K562 (cell line): ENCODE measurements around the gene MLLT6. TPM values are rescaled to one million over a fixed set of nuclear protein-coding genes. Genes with fewer than 3 reads are reported as not detected.

Experiments
- ADNP ChIP-seq: fragments of 200-800 bp; sonication (Bioruptor generic); IDR thresholded peaks from 2 replicates; pipeline ENCODE4 v1.6.1; 2016; ENCODE audit warnings: missing genetic modification characterization, missing compliant biosample characterization
- HIVEP1 ChIP-seq: fragments of 250-450 bp; sonication (Bioruptor Pico); IDR thresholded peaks from 2 replicates; pipeline ENCODE4 v1.4.0; 2020; ENCODE audit warnings: mild to moderate bottlenecking
- HNRNPH1 ChIP-seq: fragments of 200-400 bp; formaldehyde crosslinking; optimal IDR thresholded peaks from 2 replicates; pipeline ENCODE3; 2017; ENCODE audit warnings: low read depth, mild to moderate bottlenecking, low read length, moderate library complexity
- HSF4 ChIP-seq: fragments of 250-450 bp; sonication (Bioruptor Pico); IDR thresholded peaks from 2 replicates; pipeline ENCODE4 v2.1.2; 2022; ENCODE audit warnings: mild to moderate bottlenecking, moderate library complexity, borderline replicate concordance
- IFI16 ChIP-seq: fragments of 250-450 bp; sonication (Bioruptor Pico); IDR thresholded peaks from 2 replicates; pipeline ENCODE4 v2.1.2; 2022; ENCODE audit warnings: mild to moderate bottlenecking, inconsistent platforms
- JUND ChIP-seq, 2 experiments: IDR thresholded peaks; 2 replicates in 1 of 2; 3 replicates in 1 of 2; pipeline ENCODE4 v1.6.1; 2011; ENCODE audit warnings: borderline replicate concordance in 2 of 2, low read depth in 2 of 2, low read length in 2 of 2, improper control_type of control experiment in 1 of 2, missing biosample characterization in 1 of 2, missing genetic modification characterization in 1 of 2, missing genetic modification reagents in 1 of 2
- KLF1 ChIP-seq: fragments of 450-650 bp; IDR thresholded peaks from 2 replicates; pipeline ENCODE4 v1.6.1; 2016; ENCODE audit warnings: missing genetic modification characterization, missing compliant biosample characterization
- MEF2A ChIP-seq: IDR thresholded peaks from 2 replicates; pipeline ENCODE4 v1.6.1; 2011; ENCODE audit warnings: low read depth, mild to moderate bottlenecking, low read length, moderate library complexity; ENCODE audit not compliant: control insufficient read depth
- MTA3 ChIP-seq: fragments of 450-650 bp; formaldehyde crosslinking; IDR thresholded peaks from 2 replicates; pipeline ENCODE4 v1.6.1; 2017; ENCODE audit warnings: mild to moderate bottlenecking, borderline replicate concordance
- SAP30 ChIP-seq: fragments of 200-600 bp; sonication (generic); IDR thresholded peaks from 2 replicates; pipeline ENCODE4 v1.6.1; 2012; ENCODE audit warnings: borderline replicate concordance, low read depth, mild to moderate bottlenecking, moderate library complexity, low read length, control low read depth, inconsistent platforms; ENCODE audit not compliant: insufficient read depth, poor library complexity, severe bottlenecking
- SMAD3 ChIP-seq: fragments of 450-650 bp; formaldehyde crosslinking; conservative IDR thresholded peaks from 2 replicates; pipeline ENCODE4 v1.4.0; 2020; ENCODE audit warnings: mild to moderate bottlenecking
- SMC3 ChIP-seq: conservative IDR thresholded peaks from 2 replicates; pipeline ENCODE4 v1.6.1; 2011; ENCODE audit warnings: low read depth, low read length, improper control_type of control experiment; ENCODE audit not compliant: insufficient read depth
- YY1 ChIP-seq, 3 experiments: IDR thresholded peaks; 2 replicates each; pipeline ENCODE4 v1.6.1; 2011; ENCODE audit warnings: low read length in 2 of 3, mild to moderate bottlenecking in 2 of 3, moderate library complexity in 2 of 3, borderline replicate concordance in 1 of 3, control low read depth in 1 of 3, low read depth in 1 of 3; ENCODE audit not compliant: insufficient read depth in 3 of 3, insufficient replicate concordance in 2 of 3, control insufficient read depth in 1 of 3, insufficient read length in 1 of 3; ENCODE audit errors: extremely low read depth in 1 of 3
- ZBTB5 ChIP-seq: fragments of 450-650 bp; IDR thresholded peaks from 2 replicates; pipeline ENCODE4 v1.6.1; 2017; ENCODE audit warnings: antibody characterized with exemption
- ZBTB7A ChIP-seq: IDR thresholded peaks from 2 replicates; pipeline ENCODE4 v1.6.1; 2011; ENCODE audit warnings: low read depth, mild to moderate bottlenecking, low read length, moderate library complexity, borderline replicate concordance; ENCODE audit not compliant: control insufficient read depth
- ZMIZ1 ChIP-seq, 2 experiments: fragments of 150-350 bp in 1 of 2; IDR thresholded peaks; 2 replicates each; pipeline ENCODE4 v1.6.1; 2012 to 2016; ENCODE audit warnings: low read depth in 2 of 2, low read length in 2 of 2, mild to moderate bottlenecking in 1 of 2, moderate library complexity in 1 of 2
- ZNF655 ChIP-seq: fragments of 250-450 bp; sonication (Bioruptor Pico); IDR thresholded peaks from 2 replicates; pipeline ENCODE4 v1.5.0; 2021
- polyA plus RNA-seq, 8 experiments: library from polyadenylated mRNA; depleted of rRNA in 4 of 8; stranded (reverse) in 5 of 8; unstranded in 3 of 8; fragments of >200 nt; fragmentation: Nextera tagmentation in 2 of 8; fragmentation: Illumina TruSeq in 1 of 8; extraction: Ambion mirVana in 2 of 8; extraction: Trizol in 1 of 8; gene quantifications; 2 replicates each; pipeline versions ENCODE4 v1.2.1 to v1.2.3, GENCODE V29; 2011 to 2014; ENCODE audit warnings: inconsistent platforms in 1 of 8, missing spikeins in 1 of 8
- total RNA-seq, 7 experiments: library from RNA; depleted of rRNA in 6 of 7; stranded (reverse); fragments of >200 nt in 6 of 7; fragmentation: Illumina TruSeq in 2 of 7; extraction: Trizol in 2 of 7; gene quantifications; 2 replicates each; pipeline versions ENCODE4 v1.2.1 to v1.2.3, GENCODE V29; 2011 to 2021; ENCODE audit warnings: low replicate concordance in 1 of 7

Gene MLLT6
- total and polyA plus RNA-seq, 9 of the 15 experiments (the other 6 are each of a cell fraction or from before 2014, with no cell fraction given), result 3.1 to 71.7 (median 30.0) TPM

GRCh38 chr17:38702166-38702915 is 2.7 kb upstream of the MLLT6 start (continued):
- TF ChIP-seq JUND (IDR thresholded peaks at IDR 0.05; ENCODE audit: borderline replicate concordance, low read depth, low read length) (0 out of 2 replicates have a peak, but pooled peaks have one; percentile 4), JUND (tag; IDR thresholded peaks at IDR 0.05; ENCODE audit: borderline replicate concordance, low read depth, low read length) (peak; percentile 29; the same call in 1 of the 3 replicates), HNRNPH1 (no peak), ZBTB7A (0 out of 2 replicates have a peak, but pooled peaks have one; percentile 5), MTA3 (0 out of 2 replicates have a peak, but pooled peaks have one; percentile 40), YY1 (IDR thresholded peaks at IDR 0.05; ENCODE audit: borderline replicate concordance in 1 of 3, control insufficient read depth in 1 of 3, extremely low read depth in 1 of 3, insufficient read depth in 3 of 3, insufficient read length in 1 of 3, insufficient replicate concordance in 2 of 3, low read depth in 1 of 3, low read length in 2 of 3) (peak in 1 of 3 experiments; percentile 67), HSF4 (CRISPR knock-in tag) (no peak), ADNP (tag) (no peak), MEF2A (no peak), KLF1 (tag) (peak; percentile 33; the same call in 1 of the 2 replicates), ZNF655 (CRISPR knock-in tag) (no peak), IFI16 (CRISPR knock-in tag) (no peak), SMC3 (no peak), ZMIZ1 (IDR thresholded peaks at IDR 0.05; ENCODE audit: low read depth in 2 of 2, low read length in 2 of 2) (0 out of 4 replicates have a peak, but pooled peaks of 1 of the 2 experiments have one; percentile 9), HIVEP1 (CRISPR knock-in tag) (no peak), SMAD3 (CRISPR knock-in tag) (no peak), ZBTB5 (0 out of 2 replicates have a peak, but pooled peaks have one; percentile 19), SAP30 (peak; percentile 60)
